ENCODE data around the gene VWCE.
"Not testable (repeated sequence)": the region's sequence is repeated elsewhere in the genome, so short reads cannot be mapped to it uniquely, and the experiment has no call there.

DNA sequence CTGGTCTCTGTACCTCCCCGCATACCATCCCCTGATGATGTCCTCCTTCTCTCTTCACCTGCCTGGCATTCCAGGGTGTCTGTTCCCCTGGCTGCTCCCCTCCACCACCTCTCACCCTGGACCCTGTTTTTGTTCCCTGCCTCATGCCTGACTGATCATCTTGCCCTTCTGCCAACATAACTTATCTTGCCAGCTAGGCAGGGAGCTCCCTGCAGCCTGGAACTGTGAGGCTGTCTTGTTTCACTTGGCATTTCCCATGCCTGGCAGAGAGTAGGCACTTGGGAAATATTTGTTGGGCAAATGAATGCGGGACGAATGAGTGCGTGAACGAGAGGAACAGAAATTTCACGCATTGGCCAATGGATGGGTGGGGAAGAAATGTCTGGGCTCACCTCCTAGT, 84.5 kb downstream of the VWCE start:
- TF ChIP-seq, protein P1, sequence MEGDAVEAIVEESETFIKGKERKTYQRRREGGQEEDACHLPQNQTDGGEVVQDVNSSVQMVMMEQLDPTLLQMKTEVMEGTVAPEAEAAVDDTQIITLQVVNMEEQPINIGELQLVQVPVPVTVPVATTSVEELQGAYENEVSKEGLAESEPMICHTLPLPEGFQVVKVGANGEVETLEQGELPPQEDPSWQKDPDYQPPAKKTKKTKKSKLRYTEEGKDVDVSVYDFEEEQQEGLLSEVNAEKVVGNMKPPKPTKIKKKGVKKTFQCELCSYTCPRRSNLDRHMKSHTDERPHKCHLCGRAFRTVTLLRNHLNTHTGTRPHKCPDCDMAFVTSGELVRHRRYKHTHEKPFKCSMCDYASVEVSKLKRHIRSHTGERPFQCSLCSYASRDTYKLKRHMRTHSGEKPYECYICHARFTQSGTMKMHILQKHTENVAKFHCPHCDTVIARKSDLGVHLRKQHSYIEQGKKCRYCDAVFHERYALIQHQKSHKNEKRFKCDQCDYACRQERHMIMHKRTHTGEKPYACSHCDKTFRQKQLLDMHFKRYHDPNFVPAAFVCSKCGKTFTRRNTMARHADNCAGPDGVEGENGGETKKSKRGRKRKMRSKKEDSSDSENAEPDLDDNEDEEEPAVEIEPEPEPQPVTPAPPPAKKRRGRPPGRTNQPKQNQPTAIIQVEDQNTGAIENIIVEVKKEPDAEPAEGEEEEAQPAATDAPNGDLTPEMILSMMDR (IDR thresholded peaks at IDR 0.05), result not testable (repeated sequence)
- TF ChIP-seq POLR2AphosphoS5 (IDR thresholded peaks at IDR 0.05); POLR2A (IDR thresholded peaks at IDR 0.05; ENCODE audit: low read depth); EP300 (IDR thresholded peaks at IDR 0.05): not testable (repeated sequence)

All from esophagus muscularis mucosa (tissue), 4 donors.